NCI-H82 (cell line): ENCODE results near the gene MRPS2.
A peak's percentile ranks its signal among the peaks of the same experiment; 100 is the strongest.
"Not testable (repeated sequence)": the region's sequence is repeated elsewhere in the genome, so short reads cannot be mapped to it uniquely, and the experiment has no call there.

Source experiments
- DNase-seq: peaks from one replicate; lab custom pipeline; 2025; lab: John Stamatoyannopoulos, UW

MRPS2 gene

GRCh38 chr9:135499326-135500070 is 984 bp upstream of the MRPS2 start:
- DNase-seq, result peak; percentile 92

GRCh38 chr9:135500071-135500524 is 384 bp upstream of the MRPS2 start:
- DNase-seq, result no peak

- DNase-seq, result no peak
Measured at GRCh38 chr9:135501261-135502167, 1.0 kb downstream of the MRPS2 start.

GRCh38 chr9:135502168-135502872 is 1.8 kb downstream of the MRPS2 start:
- no peak for DNase-seq

- DNase-seq, result no peak
Measured at GRCh38 chr9:135502873-135503321, 2.4 kb downstream of the MRPS2 start.

GRCh38 chr9:135503371-135504261 is 3.1 kb downstream of the MRPS2 start:
- no peak for DNase-seq

- peak; percentile 64 for DNase-seq
Measured at GRCh38 chr9:135504262-135505243, 4.1 kb downstream of the MRPS2 start.

GRCh38 chr9:135505406-135506187 is 5.1 kb downstream of the MRPS2 start:
- no peak for DNase-seq

GRCh38 chr9:135506327-135507103 is 6.0 kb downstream of the MRPS2 start:
- peak; percentile 76 for DNase-seq

- no peak for DNase-seq
Measured at GRCh38 chr9:135507104-135508035, 6.9 kb downstream of the MRPS2 start.

- no peak for DNase-seq
Measured at GRCh38 chr9:135508211-135508820, 7.8 kb downstream of the MRPS2 start.

GRCh38 chr9:135509458-135509857 is 9.0 kb downstream of the MRPS2 start:
- DNase-seq, result no peak

- DNase-seq, result no peak
Measured at GRCh38 chr9:135512241-135512603, 11.7 kb downstream of the MRPS2 start.

- no peak for DNase-seq
Measured at GRCh38 chr9:135512904-135513303, 12.4 kb downstream of the MRPS2 start.

GRCh38 chr9:135513351-135513846 is 12.9 kb downstream of the MRPS2 start:
- no peak for DNase-seq

GRCh38 chr9:135513906-135514305 is 13.4 kb downstream of the MRPS2 start:
- DNase-seq, result not testable (repeated sequence)
